Psoas muscle (tissue), 8 donors: ENCODE measurements around the gene MOB3C. TPM values are rescaled to one million over a fixed set of nuclear protein-coding genes. Genes with fewer than 3 reads are reported as not detected.

Experiments used
- ATAC-seq, 4 donors: fragments of 200-7000 bp; cut with Tn5 transposase; one replicate each; pipeline ENCODE4 v1.9.1; 2020; ENCODE audit warnings: moderate library complexity in 3 of 4, mild to moderate bottlenecking in 2 of 4
- DNase-seq, 2 donors: peaks; one replicate each; pipeline ENCODE4 v3.0.0-alpha.2; 2020
- H3K27ac ChIP-seq: fragments of 200-600 bp; one replicate; pipeline ENCODE4 v1.8.0; 2022
- H3K27me3 ChIP-seq, 3 donors: fragments of 200-600 bp in 1 of 3; one replicate each; pipeline versions ENCODE4 v1.6.1 to v1.8.0; 2013 to 2022; ENCODE audit warnings: low read length in 2 of 3, mild to moderate bottlenecking in 2 of 3, moderate library complexity in 1 of 3; ENCODE audit not compliant: insufficient read depth in 3 of 3
- H3K36me3 ChIP-seq, 2 donors: fragments of 200-600 bp in 1 of 2; one replicate each; pipeline versions ENCODE4 v1.6.1 to v1.8.0; 2013 to 2022; ENCODE audit warnings: low read depth in 1 of 2, mild to moderate bottlenecking in 1 of 2, moderate library complexity in 1 of 2; ENCODE audit not compliant: insufficient read depth in 1 of 2
- H3K4me1 ChIP-seq: fragments of 200-600 bp; one replicate; pipeline ENCODE4 v1.8.0; 2022
- H3K4me3 ChIP-seq: fragments of 200-600 bp; one replicate; pipeline ENCODE4 v1.8.0; 2022; ENCODE audit warnings: mild to moderate bottlenecking
- H3K9me3 ChIP-seq: fragments of 200-600 bp; one replicate; pipeline ENCODE4 v1.8.0; 2022
- WGBS, 3 donors: extraction: QIAGEN DNeasy Blood & Tissue Kit; methylation state at CpG; one replicate each; pipeline versions ENCODE4 v1.1.6 to v1.1.7; 2013; 5-methylcytosine and 5-hydroxymethylcytosine counted together
- intact Hi-C, 2 donors: fragments of 100-400 bp; cut with DNase I; formaldehyde crosslinking; loops; one replicate each; pipeline versions ENCODE4 v1.11.0 to v1.14.2; 2022
- polyA plus RNA-seq, 3 donors: library from polyadenylated mRNA; stranded (reverse); fragments of 200-250 nt; gene quantifications; one replicate each; pipeline ENCODE4 v1.2.3, GENCODE V29; 2013
- total RNA-seq, 4 donors: library from RNA; stranded (reverse); fragmentation: NEBNext Ultra II Directional in 2 of 4; extraction: Animal tissue kit (Norgen Biotek cat#: 25700) in 2 of 4; gene quantifications; one replicate each; pipeline versions ENCODE4 v1.2.1 to v1.2.4, GENCODE V29; 2021 to 2023
- TF ChIP-seq, protein P1 (sequence below): fragments of 200-600 bp; IDR thresholded peaks from one replicate; pipeline ENCODE4 v1.8.0; 2022; ENCODE audit warnings: antibody characterized with exemption
- donor health status: healthy with polysubstance abuse.
- donor health status: DM: no; HTN: no; CAD: no; lungs with moderate emphysema.
- donor health status: Bipolar disorder and iron deficiency.
- donor health status: healthy.
- donor health status: DM: yes; HTN: yes; CAD: no.
- donor health status: DM: no; HTN: no; CAD: no.
- donor health status: DM: no; HTN: no; CAD: no.
- donor health status: DM: yes; HTN: yes; CAD: no.

Gene MOB3C
- total and polyA plus RNA-seq, 7 donors = 8.7 to 36.3 (median 17.9) TPM

DNA sequence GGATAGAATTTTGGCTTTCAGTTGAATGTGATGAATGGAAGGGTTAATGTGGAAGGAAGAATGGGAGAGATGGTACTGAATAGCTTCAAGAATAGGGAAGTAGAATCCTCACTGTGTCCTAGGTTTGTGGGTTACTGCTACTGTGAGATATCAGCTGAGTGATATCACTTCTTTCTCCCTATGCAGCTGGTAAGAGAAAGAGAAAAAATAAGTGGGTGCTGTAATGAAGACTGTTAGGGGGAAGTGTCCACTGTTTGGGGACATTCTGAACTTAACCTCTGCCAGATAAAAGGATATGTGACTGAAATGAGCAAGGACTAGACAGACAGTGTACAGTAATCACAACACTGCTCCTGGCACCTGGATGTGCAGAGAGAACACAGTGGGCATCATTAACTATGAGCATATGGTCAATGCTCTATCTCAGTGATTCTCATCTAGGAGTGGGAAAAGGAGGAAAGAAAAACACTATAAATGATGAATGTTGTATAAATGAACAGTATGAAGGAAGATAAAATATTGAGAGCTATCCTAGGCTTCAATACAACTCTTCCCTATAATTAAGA lies 25.6 kb upstream of the MOB3C start:
- no peak for DNase-seq
- H3K4me3 ChIP-seq = no peak overlapping the region
- no peak overlapping the region for H3K27ac ChIP-seq
- ATAC-seq = no peak
- intact Hi-C loops = no loop called here
- TF ChIP-seq, protein P1, sequence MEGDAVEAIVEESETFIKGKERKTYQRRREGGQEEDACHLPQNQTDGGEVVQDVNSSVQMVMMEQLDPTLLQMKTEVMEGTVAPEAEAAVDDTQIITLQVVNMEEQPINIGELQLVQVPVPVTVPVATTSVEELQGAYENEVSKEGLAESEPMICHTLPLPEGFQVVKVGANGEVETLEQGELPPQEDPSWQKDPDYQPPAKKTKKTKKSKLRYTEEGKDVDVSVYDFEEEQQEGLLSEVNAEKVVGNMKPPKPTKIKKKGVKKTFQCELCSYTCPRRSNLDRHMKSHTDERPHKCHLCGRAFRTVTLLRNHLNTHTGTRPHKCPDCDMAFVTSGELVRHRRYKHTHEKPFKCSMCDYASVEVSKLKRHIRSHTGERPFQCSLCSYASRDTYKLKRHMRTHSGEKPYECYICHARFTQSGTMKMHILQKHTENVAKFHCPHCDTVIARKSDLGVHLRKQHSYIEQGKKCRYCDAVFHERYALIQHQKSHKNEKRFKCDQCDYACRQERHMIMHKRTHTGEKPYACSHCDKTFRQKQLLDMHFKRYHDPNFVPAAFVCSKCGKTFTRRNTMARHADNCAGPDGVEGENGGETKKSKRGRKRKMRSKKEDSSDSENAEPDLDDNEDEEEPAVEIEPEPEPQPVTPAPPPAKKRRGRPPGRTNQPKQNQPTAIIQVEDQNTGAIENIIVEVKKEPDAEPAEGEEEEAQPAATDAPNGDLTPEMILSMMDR = no peak
- peaks cover 4% of the 10 kb centered on the region for H3K4me1 ChIP-seq
- H3K27me3 ChIP-seq = no peaks in the 10 kb centered on the region
- H3K9me3 ChIP-seq = no peaks in the 10 kb centered on the region
- peaks cover 6 to 53% of the 10 kb centered on the region in 2 donors for H3K36me3 ChIP-seq

DNA sequence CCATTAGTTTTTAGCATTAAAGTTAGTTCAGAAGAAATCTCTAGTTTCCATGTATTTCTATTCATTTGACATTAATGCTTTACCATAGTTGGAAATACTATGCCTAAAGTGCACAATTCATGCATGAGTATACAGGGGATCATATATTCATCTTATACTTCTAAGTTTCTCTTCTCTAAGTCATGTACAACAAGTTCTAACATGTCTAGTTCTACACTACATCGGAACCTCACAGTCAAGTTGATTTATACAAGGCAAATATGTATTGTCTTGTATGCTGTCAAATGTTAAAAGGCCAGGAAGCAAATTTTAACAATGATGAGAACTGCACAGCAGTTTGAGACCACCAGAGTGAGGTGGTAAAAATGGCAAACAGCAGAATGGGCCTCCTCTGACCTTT lies 22.9 kb upstream of the MOB3C start:
- Histone ChIP-seq H3K36me3 (peaks cover 10 to 66% of the 10 kb centered on the region in 2 donors), H3K27me3 (no peaks in the 10 kb centered on the region), H3K4me1 (peaks cover 4% of the 10 kb centered on the region), H3K9me3 (no peaks in the 10 kb centered on the region), H3K4me3 (no peak overlapping the region), H3K27ac (no peak overlapping the region)
- TF ChIP-seq, protein P1 = no peak
- WGBS, 3 donors = 86 to 95% (median 94%) methylated on average over 1 of the region's 1 CpG
- intact Hi-C loops = no loop called here
- DNase-seq (no peak), ATAC-seq (no peak)

- Histone ChIP-seq H3K36me3 (peaks cover 10 to 72% of the 10 kb centered on the region in 2 donors), H3K9me3 (no peaks in the 10 kb centered on the region), H3K27ac (no peak overlapping the region), H3K27me3 (no peaks in the 10 kb centered on the region), H3K4me1 (peaks cover 4% of the 10 kb centered on the region), H3K4me3 (no peak overlapping the region)
- TF ChIP-seq, protein P1 = no peak
- ATAC-seq (no peak), DNase-seq (no peak)
- intact Hi-C loops = no loop called here
Observed at GRCh38 chr1:46638921-46639320, 22.3 kb upstream of the MOB3C start.

- intact Hi-C loops = no loop called here
- Histone ChIP-seq H3K36me3 (peaks cover 10 to 78% of the 10 kb centered on the region in 2 donors), H3K4me3 (no peak overlapping the region), H3K4me1 (peaks cover 4% of the 10 kb centered on the region), H3K27me3 (no peaks in the 10 kb centered on the region), H3K27ac (peak overlapping the region; percentile 36), H3K9me3 (no peaks in the 10 kb centered on the region)
- 5 to 18% (median 7%) methylated on average over 2 of the region's 2 CpGs for WGBS, 3 donors
- TF ChIP-seq, protein P1 = no peak
- DNase-seq (no peak), ATAC-seq (peak in 1 of 4 donors; percentile 72)
Observed at GRCh38 chr1:46637444-46638083, 21.0 kb upstream of the MOB3C start.

- DNase-seq (no peak), ATAC-seq (no peak)
- H3K27me3 ChIP-seq = no peaks in the 10 kb centered on the region
- no peaks in the 10 kb centered on the region for H3K9me3 ChIP-seq
- peaks cover 8 to 83% of the 10 kb centered on the region in 2 donors for H3K36me3 ChIP-seq
- peaks cover 4% of the 10 kb centered on the region for H3K4me1 ChIP-seq
- no peak overlapping the region for H3K4me3 ChIP-seq
- H3K27ac ChIP-seq = no peak overlapping the region
- TF ChIP-seq, protein P1 = no peak
- intact Hi-C loops = no loop called here
- 98 to 99% (median 98%) methylated on average over 2 of the region's 2 CpGs for WGBS, 3 donors
Observed at GRCh38 chr1:46635205-46635604, 18.6 kb upstream of the MOB3C start.
